ENCODE results near the gene C3orf18.

The C3orf18 gene

GRCh38 chr3:50603261-50604109 is 35.9 kb upstream of the C3orf18 start:
- DNase-seq (ENCODE audit: low read depth, low spot score) = no peak
- Histone ChIP-seq H3K9me3 (ENCODE audit: control insufficient read depth, insufficient read depth, low read length) (no peaks in the 10 kb centered on the region), H3K4me3 (ENCODE audit: low read length) (no peak overlapping the region), H3K27ac (ENCODE audit: low read length) (no peak overlapping the region), H3K36me3 (ENCODE audit: control insufficient read depth, insufficient read depth, low read length) (no peaks in the 10 kb centered on the region), H3K4me1 (ENCODE audit: control insufficient read depth, insufficient read depth, low read length) (no peaks in the 10 kb centered on the region), H3K27me3 (ENCODE audit: control insufficient read depth, insufficient read depth, low read length) (no peaks in the 10 kb centered on the region)
- WGBS (ENCODE audit: insufficient coverage, insufficient read length) = no CpG with 5 or more reads among the region's 4 CpGs

- no peak overlapping the region for H3K27ac ChIP-seq (ENCODE audit: low read length)
- H3K4me1 ChIP-seq (ENCODE audit: control insufficient read depth, insufficient read depth, low read length) = no peaks in the 10 kb centered on the region
- no peaks in the 10 kb centered on the region for H3K9me3 ChIP-seq (ENCODE audit: control insufficient read depth, insufficient read depth, low read length)
- H3K4me3 ChIP-seq (ENCODE audit: low read length) = no peak overlapping the region
- DNase-seq (ENCODE audit: low read depth, low spot score) = no peak
- H3K27me3 ChIP-seq (ENCODE audit: control insufficient read depth, insufficient read depth, low read length) = no peaks in the 10 kb centered on the region
- WGBS (ENCODE audit: insufficient coverage, insufficient read length) = no CpG with 5 or more reads among the region's 9 CpGs
- no peaks in the 10 kb centered on the region for H3K36me3 ChIP-seq (ENCODE audit: control insufficient read depth, insufficient read depth, low read length)
These were observed 35.1 kb upstream of the C3orf18 start for GRCh38 chr3:50602595-50603191.

- WGBS (ENCODE audit: insufficient coverage, insufficient read length) = no CpG with 5 or more reads among the region's 14 CpGs
- Histone ChIP-seq H3K9me3 (ENCODE audit: control insufficient read depth, insufficient read depth, low read length) (no peaks in the 10 kb centered on the region), H3K4me3 (ENCODE audit: low read length) (no peak overlapping the region), H3K36me3 (ENCODE audit: control insufficient read depth, insufficient read depth, low read length) (no peaks in the 10 kb centered on the region), H3K4me1 (ENCODE audit: control insufficient read depth, insufficient read depth, low read length) (no peaks in the 10 kb centered on the region), H3K27me3 (ENCODE audit: control insufficient read depth, insufficient read depth, low read length) (no peaks in the 10 kb centered on the region), H3K27ac (ENCODE audit: low read length) (no peak overlapping the region)
- DNase-seq (ENCODE audit: low read depth, low spot score) = no peak
These were observed 33.5 kb upstream of the C3orf18 start for GRCh38 chr3:50600841-50601591.

- no peak for DNase-seq (ENCODE audit: low read depth, low spot score)
- Histone ChIP-seq H3K9me3 (ENCODE audit: control insufficient read depth, insufficient read depth, low read length) (no peaks in the 10 kb centered on the region), H3K4me3 (ENCODE audit: low read length) (no peak overlapping the region), H3K27me3 (ENCODE audit: control insufficient read depth, insufficient read depth, low read length) (no peaks in the 10 kb centered on the region), H3K4me1 (ENCODE audit: control insufficient read depth, insufficient read depth, low read length) (no peaks in the 10 kb centered on the region), H3K36me3 (ENCODE audit: control insufficient read depth, insufficient read depth, low read length) (no peaks in the 10 kb centered on the region), H3K27ac (ENCODE audit: low read length) (no peak overlapping the region)
- no CpG with 5 or more reads among the region's 9 CpGs for WGBS (ENCODE audit: insufficient coverage, insufficient read length)
These were observed 32.7 kb upstream of the C3orf18 start for GRCh38 chr3:50600141-50600753.

GRCh38 chr3:50599716-50600118 is 32.2 kb upstream of the C3orf18 start:
- H3K9me3 ChIP-seq (ENCODE audit: control insufficient read depth, insufficient read depth, low read length) = no peaks in the 10 kb centered on the region
- no peaks in the 10 kb centered on the region for H3K4me1 ChIP-seq (ENCODE audit: control insufficient read depth, insufficient read depth, low read length)
- WGBS (ENCODE audit: insufficient coverage, insufficient read length) = no CpG with 5 or more reads among the region's 1 CpG
- H3K27me3 ChIP-seq (ENCODE audit: control insufficient read depth, insufficient read depth, low read length) = no peaks in the 10 kb centered on the region
- no peak overlapping the region for H3K27ac ChIP-seq (ENCODE audit: low read length)
- no peaks in the 10 kb centered on the region for H3K36me3 ChIP-seq (ENCODE audit: control insufficient read depth, insufficient read depth, low read length)
- no peak for DNase-seq (ENCODE audit: low read depth, low spot score)
- no peak overlapping the region for H3K4me3 ChIP-seq (ENCODE audit: low read length)

GRCh38 chr3:50599115-50599715 is 31.7 kb upstream of the C3orf18 start:
- DNase-seq (ENCODE audit: low read depth, low spot score) = no peak
- Histone ChIP-seq H3K4me1 (ENCODE audit: control insufficient read depth, insufficient read depth, low read length) (no peaks in the 10 kb centered on the region), H3K4me3 (ENCODE audit: low read length) (no peak overlapping the region), H3K9me3 (ENCODE audit: control insufficient read depth, insufficient read depth, low read length) (no peaks in the 10 kb centered on the region), H3K27me3 (ENCODE audit: control insufficient read depth, insufficient read depth, low read length) (no peaks in the 10 kb centered on the region), H3K27ac (ENCODE audit: low read length) (no peak overlapping the region), H3K36me3 (ENCODE audit: control insufficient read depth, insufficient read depth, low read length) (no peaks in the 10 kb centered on the region)
- WGBS (ENCODE audit: insufficient coverage, insufficient read length) = no CpG with 5 or more reads among the region's 6 CpGs

DNA sequence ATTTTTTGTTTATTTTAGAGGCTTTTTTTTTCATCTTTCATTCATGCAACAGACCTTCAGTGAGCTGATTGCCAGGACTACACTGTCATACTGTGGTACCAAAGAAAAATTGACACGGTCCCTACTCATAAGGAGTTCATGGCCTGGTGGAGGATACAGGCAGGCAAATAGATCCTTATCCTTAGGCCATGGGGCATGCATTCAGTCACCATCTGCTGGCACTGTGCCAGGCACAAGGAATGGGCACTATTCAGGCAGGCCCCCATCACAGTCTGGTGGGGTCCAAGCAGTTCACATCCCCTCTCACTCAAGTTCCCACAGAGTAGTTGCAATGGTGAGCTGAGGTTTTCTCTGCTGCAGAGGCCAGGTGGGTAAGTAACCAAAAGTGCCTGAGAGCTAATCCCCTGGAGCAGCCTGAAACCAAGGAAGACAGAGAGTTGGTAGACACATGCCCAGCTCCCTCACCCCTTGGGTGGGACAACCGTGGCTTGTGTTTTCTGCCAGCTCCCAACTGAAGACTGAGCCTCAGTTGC is 26.8 kb upstream of the C3orf18 start:
- no CpG with 5 or more reads among the region's 2 CpGs for WGBS (ENCODE audit: insufficient coverage, insufficient read length)
- Histone ChIP-seq H3K36me3 (ENCODE audit: control insufficient read depth, insufficient read depth, low read length) (no peaks in the 10 kb centered on the region), H3K27ac (ENCODE audit: low read length) (no peak overlapping the region), H3K27me3 (ENCODE audit: control insufficient read depth, insufficient read depth, low read length) (no peaks in the 10 kb centered on the region), H3K9me3 (ENCODE audit: control insufficient read depth, insufficient read depth, low read length) (no peaks in the 10 kb centered on the region), H3K4me1 (ENCODE audit: control insufficient read depth, insufficient read depth, low read length) (no peaks in the 10 kb centered on the region), H3K4me3 (ENCODE audit: low read length) (no peak overlapping the region)
- no peak for DNase-seq (ENCODE audit: low read depth, low spot score)

DNA sequence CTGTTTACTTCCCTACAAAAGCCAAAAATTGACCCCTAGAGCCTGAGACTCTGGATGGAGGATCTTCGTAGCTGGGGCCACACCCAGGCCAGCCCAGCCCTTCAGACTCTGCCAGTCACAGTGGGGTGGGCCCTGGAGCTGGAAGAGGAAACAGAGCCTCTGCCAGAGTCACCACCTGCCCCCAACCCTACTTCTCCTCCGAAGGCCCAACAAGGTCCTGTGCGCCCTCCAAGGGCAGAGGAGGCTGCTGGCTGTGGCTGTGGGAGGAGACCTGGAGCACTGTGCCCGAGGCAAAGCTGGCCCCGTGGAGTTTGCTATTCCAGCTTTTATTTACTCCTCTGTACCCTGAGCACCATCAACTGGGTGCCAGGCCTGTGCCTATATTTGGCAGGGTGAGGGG is 25.0 kb upstream of the C3orf18 start:
- Histone ChIP-seq H3K27ac (ENCODE audit: low read length) (no peak overlapping the region), H3K27me3 (ENCODE audit: control insufficient read depth, insufficient read depth, low read length) (no peaks in the 10 kb centered on the region), H3K36me3 (ENCODE audit: control insufficient read depth, insufficient read depth, low read length) (no peaks in the 10 kb centered on the region), H3K9me3 (ENCODE audit: control insufficient read depth, insufficient read depth, low read length) (no peaks in the 10 kb centered on the region), H3K4me1 (ENCODE audit: control insufficient read depth, insufficient read depth, low read length) (no peaks in the 10 kb centered on the region), H3K4me3 (ENCODE audit: low read length) (no peak overlapping the region)
- DNase-seq (ENCODE audit: low read depth, low spot score) = no peak
- WGBS (ENCODE audit: insufficient coverage, insufficient read length) = no CpG with 5 or more reads among the region's 5 CpGs

GRCh38 chr3:50591196-50591741 is 23.7 kb upstream of the C3orf18 start:
- no peak for DNase-seq (ENCODE audit: low read depth, low spot score)
- no CpG with 5 or more reads among the region's 9 CpGs for WGBS (ENCODE audit: insufficient coverage, insufficient read length)
- Histone ChIP-seq H3K9me3 (ENCODE audit: control insufficient read depth, insufficient read depth, low read length) (no peaks in the 10 kb centered on the region), H3K4me3 (ENCODE audit: low read length) (no peak overlapping the region), H3K4me1 (ENCODE audit: control insufficient read depth, insufficient read depth, low read length) (no peaks in the 10 kb centered on the region), H3K36me3 (ENCODE audit: control insufficient read depth, insufficient read depth, low read length) (no peaks in the 10 kb centered on the region), H3K27me3 (ENCODE audit: control insufficient read depth, insufficient read depth, low read length) (no peaks in the 10 kb centered on the region), H3K27ac (ENCODE audit: low read length) (no peak overlapping the region)

Data from iPS DF 6.9 (cell line).